H9 (cell line): ENCODE data around the gene ATG5. TPM values are rescaled to one million over a fixed set of nuclear protein-coding genes. Genes with fewer than 3 reads are reported as not detected.

Experiments
- DNase-seq: peaks from one replicate; pipeline ENCODE4 v3.0.0-alpha.2; 2017
- H2AFZ ChIP-seq: one replicate; pipeline ENCODE4 v1.6.1; 2013; ENCODE audit warnings: mild to moderate bottlenecking, low read length, control low read depth, moderate library complexity
- H2AK5ac ChIP-seq: 2 replicates; pipeline ENCODE4 v1.6.1; 2013; ENCODE audit warnings: low read length, control low read depth, mixed read lengths; ENCODE audit not compliant: insufficient read length
- H2BK120ac ChIP-seq: one replicate; pipeline ENCODE4 v1.6.1; 2013; ENCODE audit warnings: low read depth, mild to moderate bottlenecking, low read length, control low read depth, inconsistent platforms; ENCODE audit not compliant: poor library complexity, severe bottlenecking
- H2BK12ac ChIP-seq: 2 replicates; pipeline ENCODE4 v1.6.1; 2013; ENCODE audit warnings: low read length, control low read depth, mixed read lengths, low read depth; ENCODE audit not compliant: insufficient read length
- H2BK15ac ChIP-seq: 2 replicates; pipeline ENCODE4 v1.6.1; 2013; ENCODE audit warnings: low read depth, low read length, control low read depth
- H2BK20ac ChIP-seq: one replicate; pipeline ENCODE4 v1.6.1; 2013; ENCODE audit warnings: low read depth, mild to moderate bottlenecking, low read length, control low read depth, inconsistent platforms; ENCODE audit not compliant: poor library complexity, severe bottlenecking
- H2BK5ac ChIP-seq: 2 replicates; pipeline ENCODE4 v1.6.1; 2013; ENCODE audit warnings: low read length, control low read depth, mixed read lengths; ENCODE audit not compliant: insufficient read length
- H3K14ac ChIP-seq: 2 replicates; pipeline ENCODE4 v1.6.1; 2013; ENCODE audit warnings: low read length, control low read depth; ENCODE audit not compliant: insufficient read depth
- H3K18ac ChIP-seq: 2 replicates; pipeline ENCODE4 v1.6.1; 2013; ENCODE audit warnings: low read depth, mild to moderate bottlenecking, mixed read lengths, low read length, control low read depth; ENCODE audit not compliant: insufficient read length
- H3K23ac ChIP-seq: 2 replicates; pipeline ENCODE4 v1.6.1; 2013; ENCODE audit warnings: low read length, control low read depth, mixed read lengths, low read depth; ENCODE audit not compliant: insufficient read length
- H3K23me2 ChIP-seq: 2 replicates; pipeline ENCODE4 v1.6.1; 2013; ENCODE audit warnings: low read depth, mild to moderate bottlenecking, mixed read lengths, low read length, control low read depth; ENCODE audit not compliant: insufficient read length, poor library complexity, severe bottlenecking
- H3K27ac ChIP-seq: 2 replicates; pipeline ENCODE4 v1.5.1; 2013; ENCODE audit warnings: low read length, control low read depth, mixed read lengths, low read depth; ENCODE audit not compliant: insufficient read length
- H3K27me3 ChIP-seq: 2 replicates; pipeline ENCODE4 v1.6.1; 2013; ENCODE audit warnings: low read length, control low read depth, inconsistent platforms; ENCODE audit not compliant: insufficient read depth
- H3K4ac ChIP-seq: 2 replicates; pipeline ENCODE4 v1.6.1; 2013; ENCODE audit warnings: low read depth, mild to moderate bottlenecking, control low read depth, inconsistent platforms, low read length, moderate library complexity
- H3K4me1 ChIP-seq: 2 replicates; pipeline ENCODE4 v1.6.1; 2013; ENCODE audit warnings: low read length, control low read depth, inconsistent platforms; ENCODE audit not compliant: insufficient read depth
- H3K4me2 ChIP-seq: 2 replicates; pipeline ENCODE4 v1.6.1; 2013; ENCODE audit warnings: low read length, control low read depth, mixed read lengths; ENCODE audit not compliant: insufficient read length, insufficient read depth
- H3K56ac ChIP-seq: 2 replicates; pipeline ENCODE4 v1.6.1; 2013; ENCODE audit warnings: low read depth, mild to moderate bottlenecking, mixed read lengths, low read length, control low read depth; ENCODE audit not compliant: insufficient read length
- H3K79me1 ChIP-seq: 2 replicates; pipeline ENCODE4 v1.6.1; 2013; ENCODE audit warnings: low read depth, mild to moderate bottlenecking, moderate library complexity, low read length, control low read depth, inconsistent platforms; ENCODE audit not compliant: insufficient read depth, poor library complexity, severe bottlenecking
- H3K79me2 ChIP-seq: 2 replicates; pipeline ENCODE4 v1.6.1; 2013; ENCODE audit warnings: low read length, control low read depth, inconsistent platforms; ENCODE audit not compliant: insufficient read depth
- H3K9ac ChIP-seq: 2 replicates; pipeline ENCODE4 v1.6.1; 2013; ENCODE audit warnings: low read length, control low read depth, mixed read lengths; ENCODE audit not compliant: insufficient read length; ENCODE audit errors: extremely low read depth
- H3K9me3 ChIP-seq: one replicate; pipeline ENCODE4 v1.6.1; 2013; ENCODE audit warnings: low read depth, low read length, inconsistent platforms; ENCODE audit not compliant: control insufficient read depth
- H3T11ph ChIP-seq: one replicate; pipeline ENCODE4 v1.6.1; 2013; ENCODE audit warnings: mild to moderate bottlenecking, low read length, control low read depth, inconsistent platforms
- H4K20me1 ChIP-seq: one replicate; pipeline ENCODE4 v1.6.1; 2013; ENCODE audit not compliant: control insufficient read depth, insufficient read length, insufficient read depth
- H4K5ac ChIP-seq: 2 replicates; pipeline ENCODE4 v1.6.1; 2013; ENCODE audit warnings: low read depth, mild to moderate bottlenecking, mixed read lengths, low read length, control low read depth; ENCODE audit not compliant: insufficient read length
- H4K8ac ChIP-seq: replicated peaks from 2 replicates; pipeline ENCODE4 v1.6.1; 2013; ENCODE audit warnings: low read length, control low read depth, mixed read lengths, low read depth; ENCODE audit not compliant: insufficient read length
- H4K91ac ChIP-seq: 2 replicates; pipeline ENCODE4 v1.6.1; 2013; ENCODE audit warnings: low read depth, mild to moderate bottlenecking, moderate library complexity, mixed read lengths, low read length, control low read depth; ENCODE audit not compliant: insufficient read length
- H3K27ac Mint-ChIP-seq, 3 experiments: 2 replicates in 2 of 3; 3 replicates in 1 of 3; pipeline ENCODE4 v1.8.0; 2020 to 2021; ENCODE audit warnings: mixed read lengths in 3 of 3, mild to moderate bottlenecking in 1 of 3, moderate library complexity in 1 of 3
- H3K27me3 Mint-ChIP-seq: 2 replicates; pipeline ENCODE4 v1.8.0; 2021; ENCODE audit warnings: low read depth, mild to moderate bottlenecking, moderate library complexity, mixed read lengths
- H3K36me3 Mint-ChIP-seq, 3 experiments: 2 replicates in 2 of 3; 3 replicates in 1 of 3; pipeline ENCODE4 v1.8.0; 2020 to 2021; ENCODE audit warnings: low read depth in 3 of 3, mixed read lengths in 3 of 3; ENCODE audit not compliant: insufficient read depth in 1 of 3
- H3K4me1 Mint-ChIP-seq, 2 experiments: 2 replicates each; pipeline ENCODE4 v1.8.0; 2020; ENCODE audit warnings: mixed read lengths in 2 of 2
- H3K4me3 Mint-ChIP-seq, 2 experiments: 2 replicates in 1 of 2; 3 replicates in 1 of 2; pipeline ENCODE4 v1.8.0; 2020 to 2021; ENCODE audit warnings: mild to moderate bottlenecking in 2 of 2, mixed read lengths in 2 of 2, moderate library complexity in 1 of 2
- H3K9me3 Mint-ChIP-seq, 2 experiments: 2 replicates in 1 of 2; 3 replicates in 1 of 2; pipeline ENCODE4 v1.8.0; 2020; ENCODE audit warnings: mild to moderate bottlenecking in 2 of 2, mixed read lengths in 2 of 2, moderate library complexity in 1 of 2
- WGBS: extraction: QIAGEN DNeasy Blood & Tissue Kit; methylation state at CpG from one replicate; pipeline ENCODE4 v1.1.7; 2013; ENCODE audit warnings: missing lambda C conversion rate, low lambda C conversion rate, mixed read lengths; ENCODE audit not compliant: insufficient read length; ENCODE audit errors: extremely low coverage; 5-methylcytosine and 5-hydroxymethylcytosine counted together
- total RNA-seq: library from RNA; stranded (reverse); gene quantifications from 2 replicates; pipeline ENCODE4 v1.2.1, GENCODE V29; 2021
- TF ChIP-seq, protein P1 (sequence below): fragments of 200-600 bp; sonication (generic); conservative IDR thresholded peaks from 3 replicates; pipeline ENCODE4 v1.8.0; 2021; ENCODE audit warnings: antibody characterized with exemption, mild to moderate bottlenecking

Gene ATG5
- total RNA-seq, 1 experiment from 2014 or later = 36.7 TPM

DNA sequence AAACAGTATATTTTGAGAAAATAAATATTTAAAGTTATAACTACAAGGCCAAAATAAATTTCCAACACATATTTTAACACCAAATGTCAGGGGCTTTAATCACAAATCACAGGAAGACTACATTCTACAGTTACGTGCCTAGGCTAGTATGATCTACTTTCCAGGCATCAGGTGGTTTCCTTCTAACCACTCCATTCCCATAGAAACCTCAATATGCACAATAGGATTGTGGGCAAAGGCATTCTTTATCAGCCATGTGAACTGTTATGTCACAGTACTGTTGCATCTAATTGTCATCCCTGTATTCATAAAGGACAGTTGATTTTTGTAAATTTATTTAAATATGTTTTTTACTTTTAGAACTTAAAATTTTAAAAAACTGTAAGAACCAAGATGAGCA is 32.4 kb downstream of the ATG5 start:
- Histone ChIP-seq H3K18ac (no peak overlapping the region), H3K14ac (no peak overlapping the region), H3K79me1 (no peaks in the 10 kb centered on the region), H4K91ac (no peak overlapping the region), H3K9me3 (no peaks in the 10 kb centered on the region), H3K56ac (no peak overlapping the region), H3K27me3 (no peaks in the 10 kb centered on the region), H3K79me2 (peaks cover 4% of the 10 kb centered on the region; the same call in 1 of the 2 replicates), H3K23ac (no peak overlapping the region), H3K23me2 (no peaks in the 10 kb centered on the region), H2AK5ac (no peak overlapping the region), H3K4ac (no peak overlapping the region), H3K27ac (no peak overlapping the region), H3K9ac (no peak overlapping the region), H4K8ac (no peak overlapping the region), H2BK15ac (no peak overlapping the region), H3T11ph (no peak overlapping the region), H3K4me2 (no peak overlapping the region), H2BK12ac (no peak overlapping the region), H3K4me1 (no peaks in the 10 kb centered on the region), H4K5ac (no peak overlapping the region), H2BK20ac (no peak overlapping the region), H4K20me1 (no peaks in the 10 kb centered on the region), H2AFZ (no peak overlapping the region), H2BK120ac (no peak overlapping the region), H2BK5ac (no peak overlapping the region)
- H3K36me3 Mint-ChIP-seq = peaks cover 15 to 29% (median 22%) of the 10 kb centered on the region in 3 experiments
- H3K9me3 Mint-ChIP-seq = no peaks in the 10 kb centered on the region; a peak in 1 of 5 replicates
- peaks cover 0 to 9% of the 10 kb centered on the region in 2 experiments; a peak in 2 of 4 replicates for H3K4me1 Mint-ChIP-seq
- TF ChIP-seq, protein P1, sequence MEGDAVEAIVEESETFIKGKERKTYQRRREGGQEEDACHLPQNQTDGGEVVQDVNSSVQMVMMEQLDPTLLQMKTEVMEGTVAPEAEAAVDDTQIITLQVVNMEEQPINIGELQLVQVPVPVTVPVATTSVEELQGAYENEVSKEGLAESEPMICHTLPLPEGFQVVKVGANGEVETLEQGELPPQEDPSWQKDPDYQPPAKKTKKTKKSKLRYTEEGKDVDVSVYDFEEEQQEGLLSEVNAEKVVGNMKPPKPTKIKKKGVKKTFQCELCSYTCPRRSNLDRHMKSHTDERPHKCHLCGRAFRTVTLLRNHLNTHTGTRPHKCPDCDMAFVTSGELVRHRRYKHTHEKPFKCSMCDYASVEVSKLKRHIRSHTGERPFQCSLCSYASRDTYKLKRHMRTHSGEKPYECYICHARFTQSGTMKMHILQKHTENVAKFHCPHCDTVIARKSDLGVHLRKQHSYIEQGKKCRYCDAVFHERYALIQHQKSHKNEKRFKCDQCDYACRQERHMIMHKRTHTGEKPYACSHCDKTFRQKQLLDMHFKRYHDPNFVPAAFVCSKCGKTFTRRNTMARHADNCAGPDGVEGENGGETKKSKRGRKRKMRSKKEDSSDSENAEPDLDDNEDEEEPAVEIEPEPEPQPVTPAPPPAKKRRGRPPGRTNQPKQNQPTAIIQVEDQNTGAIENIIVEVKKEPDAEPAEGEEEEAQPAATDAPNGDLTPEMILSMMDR = no peak
- H3K27ac Mint-ChIP-seq = no peak overlapping the region
- no peaks in the 10 kb centered on the region for H3K27me3 Mint-ChIP-seq
- WGBS = no CpG with 5 or more reads among the region's 1 CpG
- no peak overlapping the region for H3K4me3 Mint-ChIP-seq
- no peak for DNase-seq
